GM12891 (cell line): ENCODE measurements around the gene FXYD2.

Source experiments
- DNase-seq: peaks from one replicate; pipeline ENCODE4 v3.0.0; 2011; ENCODE audit warnings: low spot score; ENCODE audit not compliant: insufficient read length
- FAIRE-seq: peaks from 2 replicates; lab custom pipeline; 2011; peaks lifted over from hg19 to GRCh38; lab: Jason Lieb, UNC
- PAX5 ChIP-seq: IDR thresholded peaks from 2 replicates; pipeline ENCODE4 v1.6.1; 2011; ENCODE audit warnings: low read length, moderate library complexity, mild to moderate bottlenecking; ENCODE audit not compliant: insufficient read depth, severe bottlenecking
- POLR2A ChIP-seq: IDR thresholded peaks from 2 replicates; pipeline ENCODE4 v1.6.1; 2011; ENCODE audit warnings: low read depth, low read length, control low read depth
- POLR2AphosphoS5 ChIP-seq: IDR thresholded peaks from 2 replicates; pipeline ENCODE4 v1.6.1; 2011; ENCODE audit warnings: low read depth, low read length, control low read depth
- POU2F2 ChIP-seq: IDR thresholded peaks from 2 replicates; pipeline ENCODE4 v1.6.1; 2011; ENCODE audit warnings: low read depth, mild to moderate bottlenecking, control low read depth, low read length, moderate library complexity
- SPI1 ChIP-seq: IDR thresholded peaks from 2 replicates; pipeline ENCODE4 v1.6.1; 2011; ENCODE audit warnings: low read depth, low read length, control low read depth
- TAF1 ChIP-seq: IDR thresholded peaks from 2 replicates; pipeline ENCODE4 v1.6.1; 2011; ENCODE audit warnings: low read depth, low read length, control low read depth

Gene FXYD2

DNA sequence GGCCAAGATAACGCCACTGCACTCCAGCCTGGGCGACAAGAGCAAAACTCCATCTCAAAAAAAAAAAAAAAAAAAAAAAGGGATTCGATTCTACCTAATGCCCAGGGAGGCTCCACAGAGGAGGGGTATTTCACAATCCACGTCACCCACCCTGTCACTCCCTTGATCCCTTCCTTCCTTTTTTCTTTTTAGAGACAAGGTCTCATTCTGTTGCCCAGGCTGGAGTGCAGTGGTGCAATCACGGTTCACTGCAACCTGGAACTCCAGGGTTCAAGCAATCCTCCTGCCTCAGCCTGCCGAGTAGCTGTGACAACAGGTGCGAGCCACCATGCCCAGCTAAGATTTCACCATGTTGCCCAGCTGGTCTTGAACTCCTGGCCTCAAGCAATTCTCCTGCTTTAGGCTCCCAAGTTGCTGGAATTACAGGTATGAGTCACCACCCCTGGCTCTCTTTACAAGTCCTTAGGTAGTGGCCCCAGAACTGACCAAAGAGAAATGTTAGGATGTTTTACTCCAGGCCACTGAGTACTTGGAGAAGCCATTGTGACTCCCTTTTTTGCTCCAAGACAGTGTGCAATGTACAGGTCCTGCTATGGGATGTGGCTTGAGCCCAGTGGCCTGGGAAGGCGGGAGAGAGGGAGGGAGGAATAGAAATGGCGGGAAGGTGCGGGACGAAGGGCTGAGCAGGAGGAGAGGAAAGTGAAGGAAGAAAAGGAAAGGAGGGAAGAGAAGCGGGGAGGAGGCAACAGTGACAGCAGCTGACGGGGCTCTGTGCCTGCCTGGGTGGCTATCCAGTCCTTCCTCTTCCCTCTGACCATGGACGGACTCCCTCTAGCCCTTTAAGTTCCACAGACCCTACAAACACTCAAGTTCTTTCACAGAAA, 11.8 kb upstream of the FXYD2 start:
- no peak for FAIRE-seq
- DNase-seq = no peak
- no peak for TF ChIP-seq SPI1

DNA sequence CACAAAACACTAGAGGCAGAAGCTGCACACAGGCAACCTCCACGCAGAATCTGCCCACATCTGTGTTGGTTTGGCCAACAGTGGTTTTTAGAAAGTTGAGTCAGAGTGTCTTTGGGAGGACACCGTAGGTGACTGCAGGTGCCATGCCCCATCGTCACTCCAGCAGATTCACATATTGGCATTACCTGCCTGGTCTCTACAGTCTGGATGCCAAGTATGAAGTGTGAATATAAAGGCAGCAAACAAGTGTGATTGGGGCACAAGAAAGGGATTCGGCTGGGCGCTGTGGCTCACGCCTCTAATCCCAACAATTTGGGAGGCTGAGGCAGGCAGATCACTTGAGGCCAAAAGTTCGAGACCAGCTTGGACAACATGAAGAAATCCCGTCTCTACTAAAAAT, 11.0 kb upstream of the FXYD2 start:
- TF ChIP-seq POLR2A (no peak), PAX5 (no peak), TAF1 (no peak), POU2F2 (no peak), SPI1 (no peak), POLR2AphosphoS5 (no peak)
- FAIRE-seq = no peak
- no peak for DNase-seq

DNA sequence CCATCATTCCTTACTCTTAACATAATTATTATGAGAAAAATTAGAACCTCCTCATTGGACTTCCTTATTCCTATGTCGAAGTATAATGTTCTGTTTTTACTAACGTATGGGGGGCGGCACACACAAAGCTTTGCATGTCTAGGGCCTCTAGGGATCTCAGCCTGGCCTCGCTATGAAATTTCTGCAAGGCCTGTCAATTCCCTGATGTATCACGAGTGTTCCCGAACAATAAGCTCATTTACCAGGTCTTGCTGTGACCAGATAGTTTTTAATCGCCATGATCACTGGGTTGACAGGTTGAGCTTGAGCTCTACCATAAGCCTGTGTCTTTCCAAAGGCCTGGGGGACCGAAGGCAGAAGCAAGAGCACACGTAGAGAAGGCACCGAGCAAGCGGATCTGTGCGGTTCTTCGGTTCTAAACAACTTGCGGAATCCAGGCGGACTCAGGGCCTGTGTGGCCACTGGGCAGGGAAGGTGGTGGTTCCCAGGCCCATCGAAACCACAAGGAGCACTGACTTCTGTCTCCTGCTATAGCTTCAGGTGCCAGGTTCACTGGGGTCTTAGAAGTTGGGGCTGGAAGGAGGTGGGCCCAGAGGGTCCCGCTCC, 10.4 kb upstream of the FXYD2 start:
- no peak for TF ChIP-seq POLR2A
- no peak for TF ChIP-seq TAF1
- no peak for TF ChIP-seq POU2F2
- TF ChIP-seq PAX5 = no peak
- TF ChIP-seq SPI1 = no peak
- no peak for TF ChIP-seq POLR2AphosphoS5
- DNase-seq (no peak), FAIRE-seq (no peak)

DNA sequence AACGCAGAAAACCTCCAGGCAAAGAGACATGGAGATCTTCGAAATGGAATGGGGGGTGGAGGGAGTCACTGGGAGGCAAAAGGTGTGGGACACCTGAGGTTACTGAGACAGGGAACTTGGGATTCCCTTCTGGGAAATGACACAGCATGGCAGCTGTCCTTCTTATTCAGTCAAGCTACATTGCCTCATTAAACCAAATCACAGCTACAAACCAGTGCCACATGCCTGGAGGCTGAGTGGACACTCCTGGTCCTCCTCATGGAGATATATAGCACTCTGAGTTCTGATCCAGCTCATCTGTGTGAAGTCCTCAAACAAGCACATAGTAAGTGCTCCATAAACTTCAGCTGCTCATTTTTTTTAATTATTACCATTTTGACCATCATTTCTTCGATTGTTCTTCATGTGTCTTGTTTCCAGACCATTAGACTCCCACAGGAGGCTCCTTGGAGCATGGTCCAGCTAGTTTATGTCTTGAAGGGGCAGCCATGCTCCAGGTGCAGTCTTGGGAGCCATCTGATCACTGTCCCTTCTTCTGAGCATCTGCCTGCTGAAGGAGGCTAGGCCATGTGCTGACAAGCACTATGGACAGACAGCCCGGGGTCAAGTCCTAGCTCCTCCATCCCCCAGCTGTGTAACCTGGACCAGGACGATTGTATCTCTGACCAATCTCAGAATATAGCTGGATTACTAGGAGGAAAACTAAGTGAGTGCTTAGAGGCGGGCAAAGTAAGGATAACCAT, 9.7 kb upstream of the FXYD2 start:
- DNase-seq (no peak), FAIRE-seq (no peak)
- no peak for TF ChIP-seq TAF1
- no peak for TF ChIP-seq POLR2AphosphoS5
- TF ChIP-seq SPI1 = no peak
- no peak for TF ChIP-seq POLR2A
- TF ChIP-seq POU2F2 = no peak
- TF ChIP-seq PAX5 = no peak

DNA sequence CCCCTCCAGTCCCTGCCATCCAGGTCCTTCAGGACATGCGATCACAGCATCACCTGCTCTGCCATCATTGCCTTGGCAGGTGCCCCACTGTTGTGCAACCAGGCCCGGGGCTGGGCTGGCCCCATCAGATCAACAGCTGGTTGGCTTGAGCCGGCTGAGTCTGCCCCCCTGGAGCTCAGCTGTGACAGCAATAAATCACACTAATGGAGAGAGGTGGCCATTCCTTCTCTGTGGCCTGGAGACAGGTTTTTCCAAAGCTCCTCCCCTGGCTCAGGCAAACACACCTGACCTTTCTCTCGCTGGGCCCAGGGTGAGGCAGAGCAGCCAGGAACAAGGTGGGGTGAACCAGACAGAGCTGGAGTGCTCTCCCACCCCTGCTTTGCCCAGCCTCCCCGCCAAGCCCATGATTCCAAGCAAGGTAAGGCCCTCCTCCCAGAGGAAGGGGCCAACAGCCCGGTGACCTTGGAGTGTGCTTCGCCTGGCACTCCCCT, 8.9 kb upstream of the FXYD2 start:
- TF ChIP-seq POLR2A = no peak
- FAIRE-seq = no peak
- DNase-seq = no peak

DNA sequence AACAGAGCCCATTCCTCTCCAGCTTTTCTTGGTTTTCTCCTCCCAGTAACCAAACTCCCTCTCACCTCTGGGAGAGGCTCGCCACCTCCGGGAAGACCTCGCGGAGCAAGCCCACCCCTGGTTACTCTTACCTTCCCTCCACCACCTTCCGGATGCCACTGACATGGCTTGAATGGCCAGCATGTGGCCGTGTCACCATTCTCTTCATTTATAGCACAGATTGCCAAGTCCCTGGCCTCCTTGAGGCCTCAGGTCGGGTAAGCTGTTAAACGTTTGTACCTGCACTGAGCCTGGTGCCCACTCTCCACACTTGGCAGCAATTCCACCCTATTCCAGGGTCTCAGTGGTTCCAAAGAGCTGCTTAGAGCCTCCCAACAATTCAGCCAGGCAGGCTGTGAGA, 8.0 kb upstream of the FXYD2 start:
- DNase-seq (no peak), FAIRE-seq (no peak)
- no peak for TF ChIP-seq TAF1
- TF ChIP-seq SPI1 = no peak
- no peak for TF ChIP-seq POLR2A
- no peak for TF ChIP-seq POU2F2

DNA sequence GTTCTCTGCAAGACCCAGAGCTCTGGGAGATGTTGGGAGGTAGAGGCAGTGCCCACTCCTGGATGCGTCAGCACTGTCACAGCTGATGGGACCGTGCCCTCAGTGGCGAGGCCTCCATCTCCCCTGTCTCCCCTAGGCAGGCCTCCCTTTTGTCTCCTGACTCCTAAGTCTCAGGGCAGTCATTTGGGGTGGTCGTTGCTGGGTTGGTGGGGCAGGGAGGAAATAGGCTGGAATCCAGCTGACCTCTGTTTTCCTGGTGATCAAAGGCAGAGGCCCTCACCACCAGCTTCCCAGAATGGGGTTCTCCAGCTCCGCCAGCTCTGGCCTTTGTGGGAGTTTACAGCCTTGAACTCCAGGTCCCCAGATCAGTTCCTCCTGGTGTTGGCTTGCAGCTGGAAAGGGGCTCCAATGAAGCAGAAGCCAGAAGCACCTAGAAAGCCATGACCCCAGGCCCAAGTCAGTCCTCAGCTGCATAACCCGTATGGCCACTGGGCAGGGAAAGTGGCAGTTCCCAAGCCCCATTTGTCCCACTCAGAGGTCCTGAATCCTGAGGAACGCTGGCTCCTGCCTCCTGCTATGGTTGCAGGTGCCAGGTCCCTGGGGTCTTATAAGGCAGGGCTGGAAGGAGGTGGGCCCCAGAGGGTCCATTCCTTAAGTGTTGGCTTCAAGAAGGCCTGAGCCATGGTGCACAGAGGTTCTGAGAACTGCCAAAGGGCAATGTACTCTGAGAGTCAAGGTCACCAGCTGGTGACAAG, 7.3 kb upstream of the FXYD2 start:
- DNase-seq (no peak), FAIRE-seq (no peak)
- no peak for TF ChIP-seq SPI1
- TF ChIP-seq POLR2A = no peak
- no peak for TF ChIP-seq PAX5
- TF ChIP-seq POU2F2 = no peak
- no peak for TF ChIP-seq POLR2AphosphoS5
- TF ChIP-seq TAF1 = no peak

DNA sequence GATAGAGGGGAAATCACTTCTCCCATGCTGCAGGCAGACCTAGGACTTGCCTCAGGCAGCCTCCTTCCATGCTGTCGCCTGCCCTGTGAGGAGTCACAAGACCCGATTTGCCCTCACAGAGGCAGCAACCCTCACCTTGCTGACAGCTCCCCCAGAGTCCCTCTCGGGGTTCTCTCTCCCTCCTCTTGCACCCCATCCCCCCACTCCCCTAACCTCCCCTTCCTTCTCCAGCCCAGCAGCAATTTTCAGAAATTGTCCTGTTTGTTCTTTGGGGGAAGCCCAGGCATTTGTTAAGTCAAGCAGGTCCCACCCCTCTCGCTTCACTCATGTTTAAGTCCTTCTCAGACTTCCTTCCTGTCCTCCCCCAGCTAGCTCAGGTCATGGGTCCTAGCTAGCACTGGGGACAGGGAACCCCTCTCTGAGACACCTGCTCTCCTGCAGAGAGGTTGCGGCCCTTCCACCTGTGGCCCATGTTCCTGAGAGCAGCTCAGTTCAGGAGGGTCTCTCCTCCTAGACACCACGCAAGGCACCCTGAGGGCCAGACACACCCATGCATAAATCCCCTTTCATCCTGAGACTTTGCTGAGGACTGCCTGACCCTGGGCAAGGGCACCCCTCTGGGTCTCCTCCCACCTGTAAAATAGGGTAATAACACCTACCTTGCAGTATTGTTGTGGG, 6.3 kb upstream of the FXYD2 start:
- peak; percentile 35 for FAIRE-seq
- no peak for DNase-seq

More for the DNA sequence above, 6.3 kb upstream of the FXYD2 start:
- TF ChIP-seq POU2F2 (no peak), POLR2AphosphoS5 (no peak), POLR2A (no peak), SPI1 (no peak), PAX5 (no peak), TAF1 (no peak)
